Tibial nerve (tissue), 3 donors: ENCODE measurements around the gene GP1BA.

Experiments used
- CTCF ChIP-seq, 5 experiments: fragments of 200-600 bp in 3 of 5; fragments of 450-650 bp in 2 of 5; sonication (generic) in 3 of 5; IDR thresholded peaks; one replicate each; pipeline ENCODE4 v1.5.1; 2016 to 2019; ENCODE audit warnings: antibody characterized with exemption in 5 of 5, mild to moderate bottlenecking in 3 of 5, moderate library complexity in 2 of 5
- POLR2A ChIP-seq, 2 donors: fragments of 450-650 bp; IDR thresholded peaks; one replicate each; pipeline ENCODE4 v1.6.1; 2017; ENCODE audit warnings: antibody characterized with exemption in 2 of 2, mild to moderate bottlenecking in 2 of 2, moderate library complexity in 2 of 2

- no peak for TF ChIP-seq CTCF (IDR thresholded peaks at IDR 0.05)
- TF ChIP-seq POLR2A (IDR thresholded peaks at IDR 0.05), result no peak
Measured at GRCh38 chr17:4960279-4960922, 28.3 kb downstream of the GP1BA start.
